GM18861 (cell line): ENCODE measurements around the gene RAB22A.

ENCODE experiments used
- ATAC-seq: cut with Tn5 transposase; IDR thresholded peaks from one replicate; pipeline ENCODE4 v1.9.1; 2021; ENCODE audit not compliant: unreplicated experiment

The RAB22A gene

DNA sequence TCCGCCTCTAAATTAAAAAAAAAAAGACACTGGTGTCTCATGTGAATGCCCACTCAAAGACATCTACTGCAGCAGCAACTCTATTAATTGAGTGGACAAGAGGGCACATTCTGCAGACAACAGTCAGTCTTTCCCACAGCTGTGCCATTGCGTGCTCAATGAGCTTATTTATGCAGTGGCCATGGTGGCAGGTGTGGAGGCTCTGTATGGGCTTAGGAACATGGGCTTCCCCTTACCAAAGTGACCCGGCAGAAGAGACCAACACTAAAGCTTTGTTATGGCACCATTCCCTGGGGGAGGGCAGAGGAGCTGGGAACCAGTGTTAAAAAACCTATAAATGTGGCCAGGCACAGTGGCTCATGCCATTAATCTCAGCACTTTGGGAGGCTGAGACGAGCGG is 75.3 kb downstream of the RAB22A start:
- no peak for ATAC-seq

DNA sequence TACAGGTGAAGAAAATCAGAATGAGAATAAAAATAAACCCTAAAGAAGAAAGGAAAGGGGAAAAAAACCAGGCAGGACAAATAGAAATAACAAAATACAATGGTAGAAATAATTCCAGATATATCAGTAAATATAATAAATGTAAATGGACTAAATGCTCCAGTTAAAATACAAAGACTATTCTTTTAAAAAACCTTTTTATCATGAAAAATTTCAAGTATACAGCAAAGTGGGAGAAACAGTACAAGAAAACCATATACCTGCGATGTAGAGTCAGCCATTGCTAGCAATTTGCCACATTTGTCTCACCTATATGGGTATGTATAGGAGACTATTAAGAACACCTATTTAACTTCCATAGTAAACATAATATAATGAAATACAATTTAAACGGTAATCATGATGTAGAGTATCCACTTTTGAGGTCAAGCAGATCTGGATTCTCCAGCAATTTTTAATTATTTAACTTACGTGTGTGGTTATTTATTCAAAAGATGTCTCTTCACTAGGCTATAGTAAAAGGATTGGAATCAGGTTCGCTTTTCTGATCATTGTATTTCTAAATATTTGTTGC is 78.6 kb downstream of the RAB22A start:
- no peak for ATAC-seq

GRCh38 chr20:58388882-58389323 is 79.4 kb downstream of the RAB22A start, which contains the start of gene VAPB:
TSS of gene VAPB (plus strand) at chr20:58389229. CDS start at chr20:58389460, 231 bp downstream.
- peak; percentile 92 for ATAC-seq

DNA sequence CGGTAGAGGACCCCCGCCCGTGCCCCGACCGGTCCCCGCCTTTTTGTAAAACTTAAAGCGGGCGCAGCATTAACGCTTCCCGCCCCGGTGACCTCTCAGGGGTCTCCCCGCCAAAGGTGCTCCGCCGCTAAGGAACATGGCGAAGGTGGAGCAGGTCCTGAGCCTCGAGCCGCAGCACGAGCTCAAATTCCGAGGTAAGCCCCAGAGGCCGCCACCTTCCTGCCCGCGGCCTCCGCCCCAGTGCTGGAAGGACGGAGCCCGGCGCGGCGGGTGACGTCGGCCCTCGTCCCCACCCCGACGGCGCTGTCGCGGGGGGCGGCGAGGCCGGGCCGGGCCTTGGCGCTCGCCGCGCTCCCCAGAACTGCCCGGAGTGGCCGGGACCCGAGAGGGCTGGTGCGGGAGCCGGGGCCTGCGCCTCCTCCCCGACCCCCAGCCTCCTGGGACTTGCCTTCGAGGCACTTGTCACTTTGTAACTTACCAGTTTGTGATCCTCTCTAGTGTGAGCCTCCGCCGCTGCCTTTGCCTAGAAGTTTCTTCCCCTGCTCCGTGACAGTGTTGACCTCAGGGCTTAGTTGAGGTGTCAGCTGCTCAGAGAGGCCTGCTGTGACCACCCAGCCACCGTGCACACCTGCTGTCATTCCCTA is 79.9 kb downstream of the RAB22A start:
- no peak for ATAC-seq

DNA sequence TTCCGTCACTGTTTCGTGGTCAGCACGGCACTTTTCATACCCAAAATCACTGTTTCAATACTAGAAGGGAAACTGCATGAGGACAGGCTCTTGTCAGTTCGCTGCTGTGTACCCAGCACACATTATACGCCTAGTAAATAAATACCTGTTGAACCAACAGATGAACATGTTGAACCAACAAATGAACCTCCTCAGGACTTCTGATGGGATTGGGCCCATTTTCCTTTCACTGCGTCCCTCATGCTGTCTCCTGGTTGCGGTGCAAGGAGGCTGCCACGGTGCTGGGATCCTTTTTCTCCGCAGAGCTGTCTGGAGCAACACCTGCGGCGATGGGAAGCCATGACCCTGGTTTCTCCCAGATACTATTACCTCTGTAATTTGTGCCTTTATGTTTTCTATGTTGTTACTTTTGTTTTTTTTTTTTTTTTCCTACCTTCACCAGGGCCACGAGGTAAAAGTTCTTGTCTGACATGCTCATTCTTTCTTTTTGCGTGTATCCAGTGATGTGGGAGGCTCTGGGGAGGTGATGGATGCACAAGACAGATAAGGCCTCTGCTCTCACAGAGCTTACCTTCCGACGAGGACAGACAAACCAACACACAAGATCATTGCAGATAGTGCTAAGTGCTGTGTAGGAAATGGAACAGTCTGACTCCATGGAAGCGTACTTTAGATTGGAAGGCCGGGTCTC is 80.6 kb downstream of the RAB22A start:
- no peak for ATAC-seq

DNA sequence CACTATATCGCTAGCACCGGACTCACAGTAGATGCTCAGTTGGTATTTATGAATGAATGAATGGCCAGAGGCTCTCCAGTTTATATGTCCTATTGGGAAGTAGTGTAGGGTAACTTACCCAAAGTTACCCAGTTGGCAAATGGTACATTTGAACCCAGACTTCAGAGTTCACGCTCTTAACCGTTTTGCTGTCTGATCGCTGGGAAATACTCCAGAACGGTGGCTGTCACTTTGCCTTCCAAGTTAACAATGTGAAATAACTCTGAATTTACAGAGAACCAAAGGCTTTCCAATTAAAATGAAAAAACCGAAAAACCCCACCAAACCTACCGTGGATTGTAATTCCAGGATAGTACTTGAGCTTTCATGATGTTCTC is 81.1 kb downstream of the RAB22A start:
- ATAC-seq = no peak

- ATAC-seq = no peak
Measured at GRCh38 chr20:58392286-58392685, 82.8 kb downstream of the RAB22A start.

DNA sequence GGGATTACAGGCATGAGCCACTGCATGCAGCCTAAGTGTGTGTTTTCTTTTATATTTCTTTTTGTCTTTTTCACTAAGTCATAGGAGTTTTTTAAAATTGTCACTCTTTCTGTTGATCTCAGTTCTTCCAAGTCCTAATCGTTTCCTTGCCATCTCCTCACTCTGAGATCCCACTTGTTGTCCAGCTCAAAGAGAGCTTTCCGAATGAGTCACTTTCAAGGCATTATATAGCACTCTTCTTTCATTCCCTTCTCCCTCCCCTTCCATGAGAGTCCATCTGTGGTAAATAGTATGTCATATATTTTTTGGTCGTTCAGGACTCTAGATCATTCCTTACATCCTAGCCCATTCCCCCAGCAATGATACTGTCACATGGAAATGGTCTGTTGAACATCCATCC is 83.8 kb downstream of the RAB22A start:
- ATAC-seq = no peak

GRCh38 chr20:58394801-58395200 is 85.3 kb downstream of the RAB22A start:
- ATAC-seq = no peak

- ATAC-seq = no peak
Measured at GRCh38 chr20:58395604-58396003, 86.1 kb downstream of the RAB22A start.

- ATAC-seq = no peak
Measured at GRCh38 chr20:58397429-58397828, 87.9 kb downstream of the RAB22A start.

DNA sequence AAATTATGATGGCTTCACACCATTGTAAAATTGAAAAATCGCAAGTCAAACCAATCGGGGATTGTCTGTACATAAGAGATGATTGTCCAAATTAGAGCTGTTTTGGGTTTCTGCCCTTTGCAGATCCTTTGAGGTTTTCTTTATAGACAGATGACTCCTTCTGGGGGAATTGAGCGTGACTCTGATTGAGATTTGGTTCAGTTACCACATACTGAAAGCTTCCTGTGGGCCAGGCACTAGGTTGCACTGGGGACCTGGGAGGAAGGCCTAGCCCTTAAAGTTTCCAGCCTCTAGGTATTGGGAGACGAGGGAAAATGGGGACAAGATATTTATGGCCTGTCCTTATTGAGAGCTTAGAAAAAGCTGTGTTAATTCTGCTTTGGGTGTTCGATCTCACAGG is 88.7 kb downstream of the RAB22A start:
- ATAC-seq = no peak

- no peak for ATAC-seq
Measured at GRCh38 chr20:58399926-58400325, 90.4 kb downstream of the RAB22A start.

- no peak for ATAC-seq
Measured at GRCh38 chr20:58401162-58401561, 91.6 kb downstream of the RAB22A start.

DNA sequence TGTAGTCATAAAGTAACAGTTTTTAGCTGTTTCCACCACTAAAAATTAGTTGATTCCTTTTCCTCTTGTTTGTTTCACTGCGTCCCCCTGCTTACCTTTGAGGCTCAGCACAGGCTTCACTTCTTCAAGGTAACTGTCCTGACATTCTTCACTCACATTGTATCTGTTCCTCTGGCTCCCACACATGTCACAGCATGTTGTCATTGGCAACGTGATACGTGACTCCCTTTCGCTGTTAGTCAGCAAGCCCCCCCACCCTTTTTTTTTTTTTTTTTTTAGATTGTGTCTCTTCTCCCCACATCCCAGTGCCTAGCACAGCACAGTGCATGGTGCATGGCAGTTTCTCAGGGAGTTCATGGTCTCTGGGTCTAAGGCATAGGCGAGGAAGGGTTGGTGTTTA is 92.8 kb downstream of the RAB22A start:
- ATAC-seq = no peak

GRCh38 chr20:58402827-58403226 is 93.3 kb downstream of the RAB22A start:
- no peak for ATAC-seq

GRCh38 chr20:58403272-58403671 is 93.8 kb downstream of the RAB22A start:
- no peak for ATAC-seq

DNA sequence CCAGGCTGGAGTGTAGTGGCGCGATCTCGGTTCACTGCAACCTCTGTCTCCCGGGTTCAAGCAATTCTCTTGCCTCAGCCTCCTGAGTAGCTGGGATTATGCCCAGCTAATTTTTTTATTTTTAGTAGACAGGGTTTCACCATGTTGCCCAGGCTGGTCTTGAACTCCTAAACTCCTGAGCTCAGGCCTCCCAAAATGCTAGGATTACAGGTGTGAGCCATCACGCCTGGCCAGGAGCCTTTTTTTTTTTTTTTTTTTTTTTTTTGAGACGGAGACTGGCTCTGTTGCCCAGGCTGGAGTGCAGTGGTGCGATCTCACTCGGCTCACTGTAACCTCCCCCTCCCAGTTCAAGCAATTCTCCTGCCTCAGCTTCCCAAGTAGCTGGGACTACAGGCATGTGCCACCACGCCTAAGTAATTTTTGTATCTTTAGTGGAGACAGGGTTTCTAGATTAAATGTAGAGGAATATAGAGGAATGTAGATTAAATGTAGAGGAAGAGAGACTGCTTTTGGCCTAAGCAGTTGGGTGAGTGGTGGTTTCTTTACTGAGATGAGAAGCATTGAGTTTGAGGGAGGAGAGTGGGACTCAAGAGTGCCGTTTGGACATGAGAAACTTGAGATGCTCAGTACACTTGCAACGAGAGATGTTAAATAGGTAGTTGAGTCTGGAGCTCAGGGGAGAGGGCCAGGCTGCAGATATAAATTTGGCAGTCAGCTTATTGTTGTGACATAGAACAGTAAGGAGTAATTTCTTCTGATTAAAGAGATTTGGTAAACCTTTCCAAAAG is 96.2 kb downstream of the RAB22A start:
- ATAC-seq = no peak

- no peak for ATAC-seq
Measured at GRCh38 chr20:58406422-58407001, 97.0 kb downstream of the RAB22A start.

GRCh38 chr20:58407201-58407873 is 97.8 kb downstream of the RAB22A start:
- ATAC-seq = no peak
